ENCODE measurements around the gene DUSP2.

DNA sequence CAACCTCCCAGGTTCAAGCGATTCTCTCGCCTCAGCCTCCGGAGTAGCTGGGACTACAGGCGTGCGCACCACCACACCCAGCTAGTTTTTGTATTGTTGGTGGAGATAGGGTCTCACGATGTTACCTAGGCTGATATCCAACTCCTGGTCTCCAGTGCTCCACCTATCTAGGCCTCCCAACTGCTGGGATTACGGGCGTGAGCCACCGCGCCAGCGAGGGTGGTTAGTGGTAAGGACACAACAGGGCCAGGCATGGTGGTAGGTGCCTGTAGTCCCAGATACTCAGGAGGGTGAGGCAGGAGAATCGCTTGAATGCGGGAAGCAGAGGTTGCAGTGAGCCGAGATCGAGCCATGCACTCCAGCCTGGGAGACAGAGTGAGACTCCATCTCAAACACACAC, 26.6 kb upstream of the DUSP2 start:
- TF ChIP-seq CTCF (IDR thresholded peaks at IDR 0.05), result no peak
- TF ChIP-seq ZFX (IDR thresholded peaks at IDR 0.05; ENCODE audit: borderline replicate concordance), result no peak
